ENCODE measurements around the gene E4F1. TPM values are rescaled to one million over a fixed set of nuclear protein-coding genes. Genes with fewer than 3 reads are reported as not detected.

Gene E4F1
- total and polyA plus RNA-seq, 2 of the 8 experiments (the other 6 are each of a cell fraction or from before 2014, with no cell fraction given), result 22.2 to 27.0 TPM

DNA sequence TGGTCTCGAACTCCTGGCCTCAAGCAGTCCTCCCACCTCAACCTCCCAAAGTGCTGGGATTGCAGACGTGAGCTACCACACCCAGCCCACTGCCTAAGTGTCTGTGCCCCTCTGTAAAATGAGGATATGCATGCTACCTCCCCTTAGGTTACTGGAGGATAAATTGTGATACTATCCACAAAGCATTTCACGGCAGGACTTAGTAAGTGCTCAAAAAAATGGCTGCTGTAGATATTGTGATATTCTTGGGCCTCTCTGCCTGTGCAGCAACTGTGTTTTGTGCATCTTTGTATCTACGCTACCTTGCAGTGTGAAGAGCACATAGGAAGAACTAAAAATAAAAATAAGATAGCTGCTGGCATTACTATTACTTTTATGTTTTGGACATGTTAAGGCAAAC is 25.1 kb upstream of the E4F1 start:
- FAIRE-seq (no peak), DNase-seq (ENCODE audit: low read depth in 1 of 2, low spot score in 2 of 2) (no peak)
- H3K14ac ChIP-seq (ENCODE audit: insufficient read length), result no peak overlapping the region
- H3K9me3 ChIP-seq (ENCODE audit: insufficient read depth in 2 of 2, low read depth in 1 of 2, low read length in 1 of 2), result no peaks in the 10 kb centered on the region
- H3K4me2 ChIP-seq (ENCODE audit: insufficient read depth in 1 of 2, low read depth in 2 of 2, low read length in 2 of 2), result no peak overlapping the region
- H4K20me1 ChIP-seq (replicated peaks in 1 of 2; ENCODE audit: control insufficient read depth in 1 of 2, insufficient read depth in 2 of 2, low read length in 2 of 2), result peaks cover 4 to 14% of the 10 kb centered on the region in 2 experiments
- H3K23ac ChIP-seq (ENCODE audit: insufficient read length), result no peak overlapping the region
- no peak overlapping the region for H3K4me3 ChIP-seq (ENCODE audit: extremely low read depth in 1 of 4, insufficient read depth in 2 of 4, low read depth in 3 of 4, low read length in 4 of 4)
- no peak overlapping the region for H2AK5ac ChIP-seq (ENCODE audit: low read depth, low read length)
- H3K56ac ChIP-seq (replicated peaks; ENCODE audit: insufficient read length, low read depth, low read length), result no peak overlapping the region
- no peak overlapping the region for H3K4ac ChIP-seq (replicated peaks; ENCODE audit: insufficient read length, low read depth, low read length)
- peaks cover 8% of the 10 kb centered on the region; the same call in 1 of the 2 replicates for H3K23me2 ChIP-seq (ENCODE audit: low read depth, low read length)
- no peaks in the 10 kb centered on the region for H3K36me3 ChIP-seq (ENCODE audit: control insufficient read depth in 2 of 4, insufficient read depth in 4 of 4, low read length in 3 of 4)
- H3K79me1 ChIP-seq (ENCODE audit: low read depth, low read length), result no peaks in the 10 kb centered on the region
- H3K9ac ChIP-seq (replicated peaks in 1 of 4; ENCODE audit: extremely low read depth in 1 of 4, low read depth in 3 of 4, low read length in 3 of 4), result no peak overlapping the region
- H2BK20ac ChIP-seq (ENCODE audit: low read length), result no peak overlapping the region
- no peak overlapping the region for H4K91ac ChIP-seq (replicated peaks; ENCODE audit: insufficient read length, low read length)
- H2BK120ac ChIP-seq (replicated peaks; ENCODE audit: low read depth, low read length), result no peak overlapping the region
- H2BK12ac ChIP-seq (ENCODE audit: low read depth, low read length), result no peak overlapping the region
- CTCF ChIA-PET (ENCODE audit: partially characterized antibody), result interaction anchor here (0.9 to 2.0 kb wide), 3 partner anchors 10 to 38 kb away, joined by 3 to 6 read pairs (median 6); partner anchors contain the start of gene DNASE1L2
- TF ChIP-seq YY1 (IDR thresholded peaks at IDR 0.05; ENCODE audit: low read depth, low read length) (no peak), CBX8 (IDR thresholded peaks at IDR 0.05; ENCODE audit: borderline replicate concordance, low read depth, low read length) (no peak), TAF7 (optimal IDR thresholded peaks at IDR 0.05; ENCODE audit: borderline replicate concordance, low read depth, low read length) (no peak), SAP30 (IDR thresholded peaks at IDR 0.05; ENCODE audit: insufficient read depth, insufficient replicate concordance, low read length) (no peak), TBP (IDR thresholded peaks at IDR 0.05; ENCODE audit: low read depth, low read length) (no peak)
- TF ChIP-seq, protein P1, sequence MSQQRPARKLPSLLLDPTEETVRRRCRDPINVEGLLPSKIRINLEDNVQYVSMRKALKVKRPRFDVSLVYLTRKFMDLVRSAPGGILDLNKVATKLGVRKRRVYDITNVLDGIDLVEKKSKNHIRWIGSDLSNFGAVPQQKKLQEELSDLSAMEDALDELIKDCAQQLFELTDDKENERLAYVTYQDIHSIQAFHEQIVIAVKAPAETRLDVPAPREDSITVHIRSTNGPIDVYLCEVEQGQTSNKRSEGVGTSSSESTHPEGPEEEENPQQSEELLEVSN (IDR thresholded peaks at IDR 0.05), result no peak
- H3K79me2 ChIP-seq (ENCODE audit: control insufficient read depth in 1 of 2, insufficient read depth in 2 of 2, low read length in 2 of 2), result no peaks in the 10 kb centered on the region
- H3K4me1 ChIP-seq (replicated peaks in 1 of 4; ENCODE audit: control insufficient read depth in 3 of 4, insufficient read depth in 4 of 4, low read length in 3 of 4), result peaks cover 0 to 10% (median 3%) of the 10 kb centered on the region in 4 experiments; a peak in 4 of 7 replicates
- no peak overlapping the region for H3K27ac ChIP-seq (ENCODE audit: low read depth, low read length)
- peaks cover 4 to 34% (median 24%) of the 10 kb centered on the region in 4 experiments for H3K27me3 ChIP-seq (replicated peaks in 1 of 4; ENCODE audit: control insufficient read depth in 3 of 4, extremely low read depth in 1 of 4, insufficient read depth in 3 of 4, low read length in 3 of 4)
- POLR2A ChIA-PET (ENCODE audit: partially characterized antibody), result interaction anchor here (0.5 to 6.9 kb wide), 11 partner anchors 8 to 323 kb away, joined by 3 to 63 read pairs (median 6); partner anchors contain the start of genes BRICD5, DNASE1L2, ECI1 and MLST8
- no peak overlapping the region for H4K5ac ChIP-seq (ENCODE audit: insufficient read length, low read depth, low read length)
- H2BK15ac ChIP-seq (ENCODE audit: low read length), result no peak overlapping the region
- WGBS, 2 experiments (ENCODE audit: extremely low coverage in 1 of 2, insufficient coverage in 1 of 2, insufficient read length in 1 of 2, insufficient replicate concordance in 2 of 2, low coverage in 1 of 2, low lambda C conversion rate in 2 of 2, missing lambda C conversion rate in 1 of 2), result 80% methylated on average over 4 of the region's 4 CpGs; no CpG with 5 or more reads in 1 of the 2 experiments
- H3K18ac ChIP-seq (ENCODE audit: extremely low read depth, low read length), result no peak overlapping the region
- no peak overlapping the region for H2AFZ ChIP-seq (ENCODE audit: low read length)
- no peak overlapping the region for H2BK5ac ChIP-seq (ENCODE audit: low read depth, low read length)
- H4K8ac ChIP-seq (ENCODE audit: extremely low read depth, insufficient read depth, low read length), result no peak overlapping the region
